H4 (cell line): ENCODE measurements around the gene DCLK1. TPM values are rescaled to one million over a fixed set of nuclear protein-coding genes. Genes with fewer than 3 reads are reported as not detected.
"Not testable (repeated sequence)": the region's sequence is repeated elsewhere in the genome, so short reads cannot be mapped to it uniquely, and the experiment has no call there.

Experiments used
- DNase-seq: peaks from one replicate; pipeline ENCODE4 v3.0.0-alpha.2; 2015; ENCODE audit warnings: low spot score
- total RNA-seq: library from RNA; depleted of rRNA; stranded (reverse); fragments of >200 nt; shearing (Covaris generic); gene quantifications from 2 replicates; pipeline ENCODE4 v1.2.3, GENCODE V29; 2014

Gene DCLK1
- total RNA-seq, 1 experiment from 2014 or later, result 2.9 TPM

- DNase-seq, result no peak
Observed at GRCh38 chr13:36086117-36086516, 45.1 kb downstream of the DCLK1 start.

- no peak for DNase-seq
Observed at GRCh38 chr13:36084131-36084530, 47.1 kb downstream of the DCLK1 start.

DNA sequence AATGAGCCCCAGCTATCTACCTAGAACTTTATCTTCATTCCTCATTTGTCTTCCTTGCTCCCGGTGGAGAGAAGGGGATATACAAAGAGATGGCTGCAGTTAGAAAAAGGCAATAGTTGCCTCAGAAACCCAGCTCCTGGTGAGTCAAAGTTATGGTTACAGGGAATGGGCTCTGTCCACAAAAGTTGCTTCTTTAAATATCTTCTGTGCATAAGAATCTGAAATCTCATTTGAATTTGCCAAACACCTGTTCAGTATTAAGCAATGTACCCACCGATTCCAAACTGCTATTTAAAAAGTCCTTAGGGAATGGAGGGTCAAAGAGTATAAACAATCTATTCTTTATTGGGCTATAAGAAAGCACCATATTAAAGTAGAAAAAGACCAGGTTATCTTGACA, 48.4 kb downstream of the DCLK1 start:
- no peak for DNase-seq

- no peak for DNase-seq
Observed at GRCh38 chr13:36082396-36082795, 48.8 kb downstream of the DCLK1 start.

- DNase-seq, result no peak
Observed at GRCh38 chr13:36076211-36076610, 55.0 kb downstream of the DCLK1 start.

- DNase-seq, result no peak
Observed at GRCh38 chr13:36074659-36075058, 56.5 kb downstream of the DCLK1 start.

- DNase-seq, result no peak
Observed at GRCh38 chr13:36072152-36072935, 58.8 kb downstream of the DCLK1 start.

- not testable (repeated sequence) for DNase-seq
Observed at GRCh38 chr13:36070504-36071192, 60.5 kb downstream of the DCLK1 start.

GRCh38 chr13:36069881-36070366, 61.3 kb downstream of the DCLK1 start:
- no peak for DNase-seq

DNA sequence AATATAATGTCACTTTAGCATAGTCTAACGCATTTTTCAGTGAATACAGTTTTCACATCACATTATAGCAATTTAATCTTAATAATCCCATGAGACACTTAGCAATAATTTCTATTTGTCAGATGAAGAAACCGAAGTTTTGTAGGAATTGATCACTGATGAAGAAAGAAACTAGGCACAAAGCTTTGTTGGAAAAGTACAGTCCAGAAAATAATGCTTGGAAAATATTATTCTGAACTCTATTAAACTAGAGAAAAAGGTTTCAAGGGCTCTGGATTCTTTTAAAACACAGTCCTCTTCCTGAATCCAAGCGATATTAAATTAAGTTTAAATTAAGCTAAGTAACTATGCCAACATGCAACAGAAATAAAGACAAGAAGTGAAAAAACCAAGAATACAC, 62.2 kb downstream of the DCLK1 start:
- DNase-seq, result no peak

DNA sequence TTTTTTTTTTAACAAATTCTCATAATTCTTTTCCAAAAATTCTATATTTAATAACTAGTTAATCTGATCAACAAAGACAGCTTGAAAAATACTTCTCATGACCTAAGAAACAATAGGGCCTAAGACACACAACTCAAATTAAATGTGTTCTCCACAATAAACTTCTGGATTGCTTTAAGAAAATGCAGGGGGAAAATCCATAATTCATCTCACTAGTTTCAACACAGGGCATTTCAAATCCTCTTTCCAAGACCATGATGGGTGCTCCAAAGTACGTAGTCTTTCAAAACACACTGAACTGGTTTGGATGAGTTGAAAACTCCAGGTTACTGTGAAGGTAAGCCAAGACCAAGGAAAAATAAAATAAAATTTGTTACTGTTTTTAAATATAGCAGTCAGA, 62.6 kb downstream of the DCLK1 start:
- no peak for DNase-seq

DNA sequence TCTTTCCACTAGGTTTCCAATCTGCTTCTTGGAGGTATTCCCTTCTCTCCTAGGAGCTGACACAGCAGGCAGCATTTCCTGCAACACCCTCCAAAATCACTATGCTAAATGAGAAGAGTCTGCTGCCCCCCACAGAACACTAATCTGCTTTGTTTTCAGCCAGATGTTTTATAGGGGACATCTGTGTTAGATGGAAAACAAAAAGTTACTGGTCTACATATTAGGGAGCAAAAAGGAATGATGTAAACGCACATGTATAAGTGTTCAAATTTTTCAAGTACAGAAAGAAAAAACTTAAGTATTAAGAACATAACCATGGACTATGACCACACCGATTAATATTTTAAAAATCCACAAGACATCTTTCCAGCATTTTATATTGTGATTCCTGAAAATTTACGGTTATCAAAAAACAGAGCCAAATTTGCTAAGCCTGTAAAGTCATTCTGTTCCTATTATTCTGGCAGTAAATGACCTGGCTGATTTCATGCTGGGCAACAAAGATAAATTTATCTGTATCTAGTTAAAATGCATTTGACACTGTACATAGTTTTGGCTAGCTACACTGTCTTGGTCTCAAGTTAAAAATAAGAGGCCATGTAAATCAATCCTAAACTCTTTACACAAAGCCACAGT, 63.3 kb downstream of the DCLK1 start:
- DNase-seq, result no peak

DNA sequence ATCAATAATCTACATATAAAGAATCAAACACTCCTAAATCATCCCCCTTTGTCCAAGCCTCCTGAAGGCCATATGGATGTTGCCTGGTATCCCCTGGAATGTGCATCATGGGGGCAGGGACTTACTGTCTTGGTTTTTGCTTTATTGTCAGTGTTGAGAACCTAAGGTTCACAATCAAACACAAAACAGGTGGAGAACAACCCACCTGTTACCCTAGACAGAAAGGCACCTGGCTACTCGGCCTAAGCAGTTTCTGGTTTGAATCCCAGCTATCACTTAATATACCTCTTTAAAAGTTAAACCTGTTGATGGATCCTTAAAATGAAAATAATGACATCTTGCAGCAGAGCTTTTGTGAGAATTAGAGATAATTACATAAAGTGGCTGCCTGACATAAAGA, 68.9 kb downstream of the DCLK1 start:
- DNase-seq, result no peak

- DNase-seq, result no peak
Observed at GRCh38 chr13:36061621-36062020, 69.6 kb downstream of the DCLK1 start.

DNA sequence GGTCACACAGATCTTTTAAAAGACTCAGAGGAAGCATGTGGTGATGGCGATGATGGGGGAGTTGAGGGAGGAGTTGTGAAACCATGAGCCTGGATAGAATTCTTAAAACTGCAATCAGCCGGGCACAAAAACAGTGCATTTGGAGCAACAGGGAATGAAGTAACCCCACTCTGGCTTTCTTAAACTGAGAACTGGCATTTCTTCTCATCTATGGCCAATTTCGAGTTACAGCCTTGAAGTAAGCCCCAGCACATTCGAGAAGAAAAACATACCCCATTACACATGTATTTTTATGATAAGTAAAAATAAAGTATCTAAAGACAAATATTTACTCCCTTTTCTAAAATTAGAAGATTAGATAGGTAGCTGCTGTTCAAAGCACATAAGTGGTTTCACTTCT, 70.1 kb downstream of the DCLK1 start:
- DNase-seq, result no peak

GRCh38 chr13:36059321-36059720, 71.9 kb downstream of the DCLK1 start:
- no peak for DNase-seq

DNA sequence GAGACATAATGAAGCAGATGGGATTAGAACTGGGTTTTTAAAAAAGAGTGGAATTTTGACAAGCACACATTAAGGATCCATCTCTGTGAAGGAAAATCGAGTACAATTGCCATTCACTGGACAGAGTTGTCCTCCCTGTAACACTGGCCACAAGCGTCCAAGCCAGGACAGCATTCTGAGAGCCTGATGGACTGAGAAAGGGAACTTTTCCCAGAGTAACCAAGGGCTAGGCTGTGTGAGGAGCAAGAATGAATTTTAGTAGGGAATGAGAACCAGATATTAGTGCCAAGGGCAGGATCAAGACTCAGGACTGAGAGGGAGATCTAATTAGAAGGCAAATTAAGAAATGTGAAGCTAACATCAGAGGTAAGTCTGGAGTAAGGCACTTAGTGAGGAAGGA, 73.1 kb downstream of the DCLK1 start:
- DNase-seq, result no peak

DNA sequence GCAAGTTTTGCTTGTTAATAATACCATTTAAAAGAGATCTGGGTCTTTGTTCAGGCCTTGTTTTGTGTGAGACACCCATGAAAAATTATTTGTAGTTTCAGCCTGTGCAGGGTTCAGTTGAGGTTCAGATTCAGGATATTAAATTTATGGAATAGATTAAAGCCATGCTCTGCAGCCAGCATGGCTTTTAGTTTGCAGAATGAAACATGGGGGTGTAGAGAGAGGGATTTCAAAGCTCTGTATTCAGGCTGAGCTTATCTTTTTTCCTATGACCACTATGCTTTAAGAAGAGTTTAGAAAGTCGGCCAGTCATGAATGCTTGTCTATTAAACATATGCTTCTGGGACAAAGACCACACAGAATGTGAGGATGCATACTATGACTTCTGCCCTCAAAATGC, 73.6 kb downstream of the DCLK1 start:
- no peak for DNase-seq

GRCh38 chr13:36057041-36057440, 74.1 kb downstream of the DCLK1 start:
- DNase-seq, result no peak

DNA sequence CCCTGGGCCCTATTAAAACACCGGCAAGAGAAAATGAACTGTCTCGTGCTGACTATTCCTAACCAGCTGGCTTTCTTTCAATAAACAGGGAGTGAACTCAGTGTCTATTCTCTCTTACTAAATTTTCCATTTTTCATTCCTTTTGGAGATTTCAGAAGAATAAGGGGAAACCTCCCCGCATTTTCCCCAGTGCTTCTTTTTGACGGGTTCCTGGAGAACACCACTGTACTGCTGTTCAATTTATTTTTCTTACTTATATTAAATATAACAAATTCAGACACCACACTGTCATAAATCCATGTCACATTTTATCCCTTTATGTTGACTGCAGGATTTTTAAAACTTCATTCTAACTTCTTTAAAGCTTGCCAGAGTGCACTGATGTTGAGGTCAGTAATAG, 75.8 kb downstream of the DCLK1 start:
- DNase-seq, result no peak

DNA sequence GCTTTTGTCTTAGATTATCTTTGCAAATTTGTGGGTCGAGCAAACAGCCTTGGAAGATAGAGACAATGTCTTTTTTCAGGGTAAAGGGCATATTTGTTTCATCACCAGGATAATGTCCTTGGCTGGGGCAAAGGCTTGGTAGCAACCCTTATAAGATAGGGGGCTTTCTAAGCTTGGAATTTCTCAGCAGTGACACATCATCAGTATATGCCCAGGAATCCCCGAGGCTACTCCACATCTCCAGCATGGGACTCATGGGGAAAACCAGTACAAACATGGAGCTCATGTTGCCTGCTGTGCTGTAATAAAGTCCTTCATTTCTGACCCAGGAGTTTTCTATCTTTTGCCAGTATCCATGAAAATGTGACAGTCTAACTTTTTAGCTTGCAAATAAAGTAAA, 77.1 kb downstream of the DCLK1 start:
- no peak for DNase-seq

DNA sequence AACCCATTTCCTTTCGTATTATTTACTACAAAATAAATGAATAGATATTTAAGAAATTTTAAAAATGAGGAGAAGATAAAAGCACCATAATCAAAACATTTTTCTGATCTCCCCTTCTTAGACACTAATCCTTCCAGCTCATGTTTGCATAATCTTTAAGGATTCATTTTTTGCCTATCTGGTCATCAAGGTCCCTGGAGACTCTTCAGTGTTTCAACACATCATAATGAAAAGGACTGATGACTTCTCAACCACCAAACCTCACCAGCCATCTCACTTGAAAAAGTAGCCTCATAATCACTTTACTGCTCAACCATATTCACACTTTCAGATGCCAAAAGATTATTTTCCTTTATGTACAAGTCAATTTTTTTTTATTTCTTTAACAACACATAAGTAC, 80.1 kb downstream of the DCLK1 start:
- no peak for DNase-seq

DNA sequence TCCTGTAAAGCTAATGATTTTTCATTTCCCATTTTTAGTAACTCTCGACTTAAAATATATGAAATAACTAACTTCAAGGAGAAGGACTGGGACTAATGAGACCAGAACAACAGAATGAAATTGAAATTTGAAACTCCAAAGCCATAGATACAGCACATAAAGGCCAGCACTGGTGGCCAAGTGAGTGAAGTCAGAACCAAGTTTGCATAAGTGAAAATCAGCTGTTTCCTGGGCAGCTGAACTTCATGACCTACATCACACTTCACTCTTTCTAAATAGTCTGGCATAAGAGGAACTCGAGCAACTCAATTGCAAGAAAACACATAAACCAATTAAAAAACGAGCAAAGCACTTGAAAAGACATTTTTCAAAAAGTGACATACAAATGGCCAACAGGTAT, 84.5 kb downstream of the DCLK1 start:
- DNase-seq, result no peak
